HG03196 (cell line): Measurements from ENCODE around the gene ZBTB12.
"Not testable (repeated sequence)": the region's sequence is repeated elsewhere in the genome, so short reads cannot be mapped to it uniquely, and the experiment has no call there.

Source experiments
- ATAC-seq: cut with Tn5 transposase; IDR thresholded peaks from one replicate; pipeline ENCODE4 v1.9.1; 2021; ENCODE audit not compliant: unreplicated experiment

ZBTB12 gene

GRCh38 chr6:31877125-31877650, 24.7 kb downstream of the ZBTB12 start:
- no peak for ATAC-seq

- no peak for ATAC-seq
Observed at GRCh38 chr6:31876357-31876756, 25.5 kb downstream of the ZBTB12 start.

- ATAC-seq: no peak
Observed at GRCh38 chr6:31875877-31876276, 26.0 kb downstream of the ZBTB12 start.

GRCh38 chr6:31874836-31875572, 26.9 kb downstream of the ZBTB12 start:
- no peak for ATAC-seq

- ATAC-seq: no peak
Observed at GRCh38 chr6:31874084-31874670, 27.7 kb downstream of the ZBTB12 start.

- ATAC-seq: no peak
Observed at GRCh38 chr6:31871046-31871659, 30.7 kb downstream of the ZBTB12 start.

GRCh38 chr6:31870385-31870921, 31.4 kb downstream of the ZBTB12 start:
- ATAC-seq: no peak

GRCh38 chr6:31869343-31869742, 32.5 kb downstream of the ZBTB12 start:
- no peak for ATAC-seq

- ATAC-seq: not testable (repeated sequence)
Observed at GRCh38 chr6:31868658-31868971, 33.3 kb downstream of the ZBTB12 start.

- no peak for ATAC-seq
Observed at GRCh38 chr6:31865205-31866118, 36.4 kb downstream of the ZBTB12 start.

GRCh38 chr6:31864818-31865204, 37.1 kb downstream of the ZBTB12 start:
- no peak for ATAC-seq

GRCh38 chr6:31864123-31864562, 37.7 kb downstream of the ZBTB12 start:
- ATAC-seq: not testable (repeated sequence)

- peak; percentile 93 for ATAC-seq
Observed at GRCh38 chr6:31862344-31863235, 39.3 kb downstream of the ZBTB12 start, which contains the start of gene NEU1. TSS of gene NEU1 (minus strand) at chr6:31862821. CDS start at chr6:31862776, 45 bp downstream.

GRCh38 chr6:31861919-31862343, 40.0 kb downstream of the ZBTB12 start:
- no peak for ATAC-seq

- ATAC-seq: no peak
Observed at GRCh38 chr6:31861150-31861549, 40.7 kb downstream of the ZBTB12 start.

GRCh38 chr6:31860349-31860748, 41.5 kb downstream of the ZBTB12 start:
- ATAC-seq: no peak

GRCh38 chr6:31859923-31860322, 42.0 kb downstream of the ZBTB12 start:
- ATAC-seq: no peak

- no peak for ATAC-seq
Observed at GRCh38 chr6:31858707-31859106, 43.2 kb downstream of the ZBTB12 start.

- ATAC-seq: not testable (repeated sequence)
Observed at GRCh38 chr6:31857774-31858173, 44.1 kb downstream of the ZBTB12 start.
